ENCODE measurements around the gene EIF4G3.

DNA sequence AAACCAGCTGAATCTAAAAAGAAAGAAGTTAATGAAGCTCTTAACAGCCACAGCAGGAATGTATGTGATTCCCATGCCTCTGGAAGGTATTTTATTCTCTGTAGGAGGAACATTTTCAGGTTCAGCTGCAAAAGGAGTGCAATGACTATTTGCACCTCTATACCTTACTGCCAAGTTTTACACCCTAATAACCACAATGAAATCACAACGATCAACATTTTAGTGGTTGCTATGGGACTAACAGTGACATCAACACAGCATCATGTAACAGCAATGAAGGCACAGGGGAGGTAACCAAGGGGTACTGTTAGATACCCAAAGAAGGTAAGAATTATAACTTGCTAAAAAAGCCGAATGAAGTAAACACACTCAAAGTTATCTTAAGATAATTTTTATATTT, 273.3 kb downstream of the EIF4G3 start:
- TF ChIP-seq, protein P1, sequence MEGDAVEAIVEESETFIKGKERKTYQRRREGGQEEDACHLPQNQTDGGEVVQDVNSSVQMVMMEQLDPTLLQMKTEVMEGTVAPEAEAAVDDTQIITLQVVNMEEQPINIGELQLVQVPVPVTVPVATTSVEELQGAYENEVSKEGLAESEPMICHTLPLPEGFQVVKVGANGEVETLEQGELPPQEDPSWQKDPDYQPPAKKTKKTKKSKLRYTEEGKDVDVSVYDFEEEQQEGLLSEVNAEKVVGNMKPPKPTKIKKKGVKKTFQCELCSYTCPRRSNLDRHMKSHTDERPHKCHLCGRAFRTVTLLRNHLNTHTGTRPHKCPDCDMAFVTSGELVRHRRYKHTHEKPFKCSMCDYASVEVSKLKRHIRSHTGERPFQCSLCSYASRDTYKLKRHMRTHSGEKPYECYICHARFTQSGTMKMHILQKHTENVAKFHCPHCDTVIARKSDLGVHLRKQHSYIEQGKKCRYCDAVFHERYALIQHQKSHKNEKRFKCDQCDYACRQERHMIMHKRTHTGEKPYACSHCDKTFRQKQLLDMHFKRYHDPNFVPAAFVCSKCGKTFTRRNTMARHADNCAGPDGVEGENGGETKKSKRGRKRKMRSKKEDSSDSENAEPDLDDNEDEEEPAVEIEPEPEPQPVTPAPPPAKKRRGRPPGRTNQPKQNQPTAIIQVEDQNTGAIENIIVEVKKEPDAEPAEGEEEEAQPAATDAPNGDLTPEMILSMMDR (IDR thresholded peaks at IDR 0.05 in 4 of 5, conservative IDR thresholded peaks at IDR 0.05 in 1 of 5), result no peak
- no peak for TF ChIP-seq POLR2A (IDR thresholded peaks at IDR 0.05)

Data from gastrocnemius medialis (tissue), 4 donors.